Amygdala (tissue), 56 donors: ENCODE data around the gene SLC37A3.
A peak's percentile ranks its signal among the peaks of the same experiment; 100 is the strongest.
"Not testable (repeated sequence)": the region's sequence is repeated elsewhere in the genome, so short reads cannot be mapped to it uniquely, and the experiment has no call there.

Experiments
- DNase-seq, 56 donors: peaks; one replicate each; lab custom pipeline; 2025; lab: John Stamatoyannopoulos, UW

The SLC37A3 gene, protein sequence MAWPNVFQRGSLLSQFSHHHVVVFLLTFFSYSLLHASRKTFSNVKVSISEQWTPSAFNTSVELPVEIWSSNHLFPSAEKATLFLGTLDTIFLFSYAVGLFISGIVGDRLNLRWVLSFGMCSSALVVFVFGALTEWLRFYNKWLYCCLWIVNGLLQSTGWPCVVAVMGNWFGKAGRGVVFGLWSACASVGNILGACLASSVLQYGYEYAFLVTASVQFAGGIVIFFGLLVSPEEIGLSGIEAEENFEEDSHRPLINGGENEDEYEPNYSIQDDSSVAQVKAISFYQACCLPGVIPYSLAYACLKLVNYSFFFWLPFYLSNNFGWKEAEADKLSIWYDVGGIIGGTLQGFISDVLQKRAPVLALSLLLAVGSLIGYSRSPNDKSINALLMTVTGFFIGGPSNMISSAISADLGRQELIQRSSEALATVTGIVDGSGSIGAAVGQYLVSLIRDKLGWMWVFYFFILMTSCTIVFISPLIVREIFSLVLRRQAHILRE

GRCh38 chr7:140397784-140398750 lies at the start of gene SLC37A3:
Gene SLC37A3, minus strand, starts transcription at chr7:140398530. Its CDS starts 16,004 bp downstream, at chr7:140382526.
- peak in 54 of 56 donors; percentile 12 to 87 (median 64) for DNase-seq

DNA sequence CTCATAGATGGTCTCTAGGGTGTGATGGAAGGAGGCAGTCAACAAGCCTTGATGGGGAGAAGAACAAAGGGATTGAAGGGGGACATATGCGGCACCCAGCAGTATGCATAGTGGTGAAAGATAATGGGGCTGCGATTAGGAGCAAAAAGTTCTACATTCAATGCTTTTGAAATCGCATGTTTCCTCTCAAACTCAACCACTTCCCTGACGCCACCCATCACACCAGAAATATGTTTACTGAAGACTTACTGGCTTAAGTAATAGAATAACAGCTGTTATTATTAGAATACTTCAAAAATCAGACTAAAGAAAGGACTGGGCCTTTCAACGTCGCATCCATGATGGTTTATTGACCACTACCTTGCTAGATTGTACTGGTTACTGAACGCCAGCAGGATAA lies 49.5 kb upstream of the SLC37A3 start:
- no peak for DNase-seq

DNA sequence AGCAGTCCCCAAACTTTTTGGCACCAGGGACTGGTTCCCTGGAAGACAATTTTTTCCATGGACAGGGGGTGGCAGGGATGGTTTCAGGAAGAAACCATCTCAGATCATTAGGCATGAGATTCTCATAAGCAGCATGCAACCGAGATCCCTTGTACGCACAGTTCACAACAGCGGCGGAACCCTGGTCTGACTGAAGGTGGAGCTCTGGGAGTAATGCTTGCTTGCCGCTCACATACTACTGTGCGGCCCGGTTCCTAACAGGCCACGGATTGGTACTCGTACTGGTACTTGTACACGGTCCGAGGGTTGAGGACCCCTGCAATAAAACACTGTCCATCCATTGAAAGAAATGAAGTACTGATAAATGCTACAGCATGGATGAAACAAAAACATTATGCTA lies 48.1 kb upstream of the SLC37A3 start:
- no peak for DNase-seq

GRCh38 chr7:140441519-140441918 lies 43.2 kb upstream of the SLC37A3 start:
- DNase-seq: no peak

GRCh38 chr7:140440593-140440992 lies 42.3 kb upstream of the SLC37A3 start:
- DNase-seq: no peak

DNA sequence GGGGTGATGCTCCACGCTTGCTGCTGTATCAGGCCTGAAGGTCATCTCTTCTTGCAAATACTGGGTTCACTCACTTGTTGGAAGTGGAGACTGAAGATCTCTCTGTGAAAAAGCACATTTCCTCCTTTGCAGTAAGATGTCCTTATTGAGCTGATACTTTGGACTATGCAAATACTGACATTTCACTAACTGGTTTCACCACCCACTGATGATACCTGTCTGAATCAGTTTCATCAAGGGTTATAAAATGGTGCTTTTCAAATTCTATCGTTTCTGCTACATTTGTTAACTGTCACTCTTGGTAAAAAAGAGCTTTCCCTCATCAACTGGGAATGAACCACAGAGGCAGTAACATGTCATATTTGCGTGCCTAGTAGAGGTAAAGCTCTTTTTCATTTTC lies 41.0 kb upstream of the SLC37A3 start:
- no peak for DNase-seq

GRCh38 chr7:140435252-140435895 lies 37.0 kb upstream of the SLC37A3 start:
- DNase-seq: no peak

DNA sequence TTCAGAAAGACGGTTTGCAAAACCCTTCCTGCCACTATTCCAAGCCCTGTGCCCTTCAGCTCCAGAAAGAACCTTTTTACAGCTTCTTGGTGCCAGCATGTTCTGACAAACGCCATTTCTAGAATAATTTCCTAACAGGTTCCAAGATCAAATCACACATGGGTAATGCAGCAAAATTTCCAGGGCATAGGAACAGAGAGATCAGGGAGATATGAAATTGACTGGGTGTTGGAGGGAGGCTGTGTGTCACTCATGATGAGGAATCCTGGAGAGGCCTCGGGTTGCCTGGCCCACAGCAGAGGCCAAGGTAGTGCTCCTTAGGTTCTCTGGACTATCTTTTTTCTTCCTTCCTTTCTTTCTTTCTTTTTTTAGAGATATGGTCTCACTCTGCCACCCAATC lies 35.1 kb upstream of the SLC37A3 start:
- DNase-seq: no peak

GRCh38 chr7:140426130-140426529 lies 27.8 kb upstream of the SLC37A3 start:
- no peak for DNase-seq

DNA sequence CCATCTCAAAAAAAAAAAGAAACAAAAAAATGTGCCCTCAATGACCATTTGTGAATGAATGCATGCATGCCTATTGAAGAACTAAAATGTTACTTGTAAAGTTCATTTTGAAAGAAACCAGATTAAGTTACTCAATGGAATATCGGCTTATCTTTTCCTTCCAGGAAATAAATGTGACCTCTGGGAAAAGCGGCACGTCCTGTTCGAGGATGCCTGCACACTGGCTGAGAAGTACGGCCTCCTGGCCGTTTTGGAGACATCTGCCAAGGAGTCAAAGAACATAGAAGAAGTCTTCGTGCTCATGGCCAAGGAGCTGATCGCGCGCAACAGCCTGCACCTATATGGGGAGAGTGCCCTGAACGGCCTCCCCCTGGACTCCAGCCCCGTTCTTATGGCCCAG lies 27.4 kb upstream of the SLC37A3 start:
- no peak for DNase-seq

GRCh38 chr7:140423501-140423900 lies 25.2 kb upstream of the SLC37A3 start:
- peak in 1 of 56 donors; percentile 4 for DNase-seq

DNA sequence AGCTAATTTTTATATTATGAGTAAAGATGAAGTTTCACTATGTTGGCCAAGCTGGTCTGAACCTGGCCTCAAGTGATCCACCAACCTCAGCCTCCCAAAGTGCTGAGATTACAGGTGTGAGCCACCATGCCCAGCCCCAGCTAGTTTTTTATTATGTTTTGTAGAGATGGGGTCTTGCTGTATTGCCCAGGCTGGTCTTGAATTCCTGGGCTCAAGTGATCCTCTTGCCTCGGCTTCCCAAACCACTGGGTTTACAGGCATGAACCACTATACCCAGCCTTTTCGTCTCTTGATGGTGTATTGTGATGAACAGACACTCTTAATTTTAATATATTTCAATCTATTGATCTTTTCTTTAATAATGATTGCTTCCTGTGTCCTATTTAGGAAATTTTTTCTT lies 23.2 kb upstream of the SLC37A3 start:
- DNase-seq: no peak

DNA sequence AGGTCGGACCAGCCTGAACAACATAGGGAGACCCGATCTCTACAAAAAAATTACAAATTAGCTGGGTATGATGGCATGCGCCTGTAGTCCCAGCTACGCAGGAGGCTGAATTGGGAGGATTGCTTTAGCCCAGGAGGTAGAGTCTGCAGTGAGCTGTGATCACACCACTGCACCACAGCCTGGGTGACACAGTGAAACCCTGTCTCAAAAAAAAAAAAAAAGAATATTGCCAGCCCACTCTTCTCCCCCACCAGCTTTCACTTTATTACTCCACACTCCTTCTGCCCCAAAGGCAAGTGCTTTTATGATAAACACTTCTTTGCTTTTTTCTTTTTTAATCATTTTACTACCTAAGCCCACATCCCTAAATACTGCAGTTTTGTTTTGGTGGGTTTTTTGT lies 20.3 kb upstream of the SLC37A3 start:
- DNase-seq: no peak

DNA sequence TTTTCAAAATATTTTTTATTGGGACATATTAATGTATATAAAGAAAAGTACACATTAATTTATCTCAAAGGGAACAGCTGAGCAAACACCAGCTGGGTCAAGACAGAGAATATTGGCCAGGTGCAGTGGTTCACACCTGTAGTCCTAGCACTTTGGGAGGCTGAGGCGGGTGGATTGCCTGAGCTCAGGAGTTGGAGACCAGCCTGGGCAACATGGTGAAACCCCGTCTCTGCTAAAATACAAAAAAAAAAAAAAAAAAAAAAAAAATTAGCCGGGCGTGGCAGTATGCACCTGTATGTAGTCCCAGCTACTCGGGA lies 19.8 kb upstream of the SLC37A3 start:
- not testable (repeated sequence) for DNase-seq

- no peak for DNase-seq
These were observed 19.3 kb upstream of the SLC37A3 start for GRCh38 chr7:140417456-140418155.

GRCh38 chr7:140416560-140416959 lies 18.2 kb upstream of the SLC37A3 start:
- no peak for DNase-seq

DNA sequence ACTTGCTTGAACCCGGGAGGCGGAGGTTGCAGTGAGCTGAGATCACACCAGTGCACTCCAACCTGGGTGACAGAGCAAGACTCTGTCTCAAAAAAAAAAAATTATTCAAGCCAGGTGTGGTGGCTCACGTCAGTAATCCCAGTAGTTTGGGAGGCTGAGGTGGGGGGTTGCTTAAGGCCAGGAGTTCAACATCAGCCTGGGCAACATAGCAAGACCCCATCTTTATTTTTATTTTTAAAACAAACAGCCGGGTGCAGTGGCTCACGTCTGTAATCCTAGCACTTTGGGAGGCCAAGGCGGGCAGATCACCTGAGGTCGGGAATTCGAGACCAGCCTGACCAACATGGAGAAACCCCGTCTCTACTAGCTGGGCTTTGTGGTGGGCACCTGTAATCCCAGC lies 17.5 kb upstream of the SLC37A3 start:
- DNase-seq: not testable (repeated sequence)

DNA sequence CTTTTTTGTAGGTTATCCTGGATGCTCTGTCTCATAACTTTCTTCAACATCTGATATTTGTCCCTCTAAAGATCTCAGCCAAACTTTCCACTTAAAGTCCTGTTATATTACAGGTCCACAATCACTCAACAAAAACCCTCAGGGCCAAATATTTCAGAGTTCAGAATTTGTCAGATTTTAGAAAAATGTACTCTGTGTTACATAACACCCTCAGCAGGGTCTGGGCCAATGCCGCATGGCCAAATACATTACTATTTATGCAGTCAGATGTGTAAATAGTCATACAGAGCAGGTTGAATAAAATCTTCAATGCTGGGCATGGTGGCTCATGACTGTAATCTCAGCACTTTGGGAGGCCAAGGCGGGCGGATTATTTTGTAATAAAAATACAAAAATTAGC lies 17.0 kb upstream of the SLC37A3 start:
- no peak for DNase-seq

DNA sequence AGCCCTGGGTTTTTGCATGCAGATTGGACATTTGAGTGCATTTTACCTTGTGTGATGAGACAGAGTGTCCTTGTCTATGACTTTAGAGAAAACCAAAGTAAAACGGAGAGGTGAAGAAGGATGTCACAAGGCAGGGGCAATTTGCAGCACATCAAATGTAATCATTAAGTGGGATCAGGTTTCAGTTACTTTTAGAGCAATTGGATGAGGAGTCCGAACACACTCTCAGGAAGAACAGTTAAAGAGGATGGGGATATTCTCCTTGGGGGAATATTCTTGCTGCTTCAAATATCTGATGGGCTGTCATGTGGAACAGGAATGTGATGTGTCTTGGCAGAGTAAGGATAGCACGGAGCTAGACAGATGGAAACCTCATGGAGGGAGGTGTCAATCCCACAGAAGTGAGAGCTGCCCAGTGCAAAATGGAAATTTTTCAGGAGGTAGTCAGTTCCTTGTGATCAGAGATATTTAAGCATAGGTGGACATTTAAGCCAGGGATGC lies 6.3 kb upstream of the SLC37A3 start:
- no peak for DNase-seq
